Stimulated activated CD4-positive, alpha-beta T cell treated with anti-CD3 and anti-CD28 coated beads, Interleukin-1b, Interleukin-23, amount 100 ng/mL, for 1 hour (primary cell): ENCODE data around the gene TRIM46.
A peak's percentile ranks its signal among the peaks of the same experiment; 100 is the strongest.
"Not testable (repeated sequence)": the region's sequence is repeated elsewhere in the genome, so short reads cannot be mapped to it uniquely, and the experiment has no call there.

Source experiments
- DNase-seq, 2 donors: peaks; one replicate each; pipeline ENCODE4 v3.0.0-alpha.2; 2020; ENCODE audit warnings: low read depth in 2 of 2

TRIM46 gene

GRCh38 chr1:155186067-155186793, 12.6 kb downstream of the TRIM46 start:
- no peak for DNase-seq

- DNase-seq = no peak
These were observed 13.3 kb downstream of the TRIM46 start for GRCh38 chr1:155186794-155187455.

GRCh38 chr1:155187456-155187891, 13.8 kb downstream of the TRIM46 start:
- no peak for DNase-seq

- no peak for DNase-seq
These were observed 14.6 kb downstream of the TRIM46 start for GRCh38 chr1:155188268-155188667.

GRCh38 chr1:155189926-155190325, 16.3 kb downstream of the TRIM46 start:
- not testable (repeated sequence) for DNase-seq

- no peak for DNase-seq
These were observed 18.3 kb downstream of the TRIM46 start for GRCh38 chr1:155191904-155192303.

- DNase-seq = no peak
These were observed 19.0 kb downstream of the TRIM46 start for GRCh38 chr1:155192346-155193274.

GRCh38 chr1:155193275-155193990, 19.8 kb downstream of the TRIM46 start:
- DNase-seq = peak; percentile 34 to 52

- not testable (repeated sequence) for DNase-seq
These were observed 20.3 kb downstream of the TRIM46 start for GRCh38 chr1:155193991-155194240.

- DNase-seq = no peak
These were observed 21.8 kb downstream of the TRIM46 start for GRCh38 chr1:155195201-155196102.

GRCh38 chr1:155196103-155196892, 22.6 kb downstream of the TRIM46 start:
- no peak for DNase-seq

GRCh38 chr1:155196893-155197638, 23.4 kb downstream of the TRIM46 start:
- no peak for DNase-seq

- DNase-seq = no peak
These were observed 24.4 kb downstream of the TRIM46 start for GRCh38 chr1:155197901-155198546.

GRCh38 chr1:155198547-155198906, 24.9 kb downstream of the TRIM46 start:
- no peak for DNase-seq

- no peak for DNase-seq
These were observed 26.1 kb downstream of the TRIM46 start for GRCh38 chr1:155199792-155200191.

GRCh38 chr1:155200920-155201319, 27.3 kb downstream of the TRIM46 start:
- no peak for DNase-seq

GRCh38 chr1:155202198-155202597, 28.5 kb downstream of the TRIM46 start:
- no peak for DNase-seq

- DNase-seq = no peak
These were observed 29.3 kb downstream of the TRIM46 start for GRCh38 chr1:155202731-155203515.
